Measurements from ENCODE around the gene TALDO1. TPM values are rescaled to one million over a fixed set of nuclear protein-coding genes. Genes with fewer than 3 reads are reported as not detected.

Gene TALDO1
- polyA plus RNA-seq, 1 donor from 2014 or later, result 156 TPM

GRCh38 chr11:706439-706956 lies 40.8 kb upstream of the TALDO1 start:
- Histone ChIP-seq H3K79me2 (replicated peaks; ENCODE audit: insufficient read depth, low read length) (no peaks in the 10 kb centered on the region), H4K20me1 (ENCODE audit: insufficient read depth) (no peaks in the 10 kb centered on the region), H3K9ac (ENCODE audit: low read length) (no peak overlapping the region), H3K9me3 (ENCODE audit: low read length) (no peaks in the 10 kb centered on the region), H3K4me3 (ENCODE audit: low read length) (no peak overlapping the region), H2AFZ (ENCODE audit: low read depth, low read length) (no peak overlapping the region), H3K27me3 (ENCODE audit: insufficient read depth, low read depth, low read length) (peaks cover 13% of the 10 kb centered on the region), H3K9me2 (ENCODE audit: insufficient read depth, low read length) (no peaks in the 10 kb centered on the region), H3K27ac (ENCODE audit: low read length) (no peak overlapping the region), H3K36me3 (ENCODE audit: insufficient read depth, low read length) (no peaks in the 10 kb centered on the region), H3K4me2 (ENCODE audit: low read length) (no peak overlapping the region), H3F3A (ENCODE audit: insufficient read depth, low read length, poor library complexity, severe bottlenecking) (no peaks in the 10 kb centered on the region)
- TF ChIP-seq TAF1 (IDR thresholded peaks at IDR 0.05; ENCODE audit: low read depth), result no peak
- TF ChIP-seq EZH2 (IDR thresholded peaks at IDR 0.05; ENCODE audit: borderline replicate concordance, insufficient read depth, low read length, poor library complexity, severe bottlenecking), result no peak
- TF ChIP-seq REST (IDR thresholded peaks at IDR 0.05; ENCODE audit: borderline replicate concordance), result no peak
- no peak for TF ChIP-seq RAD21 (conservative IDR thresholded peaks at IDR 0.05)
- TF ChIP-seq MXI1 (conservative IDR thresholded peaks at IDR 0.05; ENCODE audit: poor library complexity, severe bottlenecking), result no peak

- H3F3A ChIP-seq (ENCODE audit: insufficient read depth, low read length, poor library complexity, severe bottlenecking), result no peaks in the 10 kb centered on the region
- H4K20me1 ChIP-seq (ENCODE audit: insufficient read depth), result no peaks in the 10 kb centered on the region
- no peak overlapping the region for H2AFZ ChIP-seq (ENCODE audit: low read depth, low read length)
- H3K4me2 ChIP-seq (ENCODE audit: low read length), result no peak overlapping the region
- TF ChIP-seq MXI1 (conservative IDR thresholded peaks at IDR 0.05; ENCODE audit: poor library complexity, severe bottlenecking), result no peak
- H3K4me3 ChIP-seq (ENCODE audit: low read length), result no peak overlapping the region
- peaks cover 13% of the 10 kb centered on the region for H3K27me3 ChIP-seq (ENCODE audit: insufficient read depth, low read depth, low read length)
- no peak overlapping the region for H3K9ac ChIP-seq (ENCODE audit: low read length)
- H3K9me2 ChIP-seq (ENCODE audit: insufficient read depth, low read length), result no peaks in the 10 kb centered on the region
- no peaks in the 10 kb centered on the region for H3K9me3 ChIP-seq (ENCODE audit: low read length)
- no peaks in the 10 kb centered on the region for H3K79me2 ChIP-seq (replicated peaks; ENCODE audit: insufficient read depth, low read length)
- no peaks in the 10 kb centered on the region for H3K36me3 ChIP-seq (ENCODE audit: insufficient read depth, low read length)
- H3K27ac ChIP-seq (ENCODE audit: low read length), result no peak overlapping the region
Measured at GRCh38 chr11:706957-707816, 40.1 kb upstream of the TALDO1 start.

GRCh38 chr11:707817-708420 lies 39.3 kb upstream of the TALDO1 start:
- H3F3A ChIP-seq (ENCODE audit: insufficient read depth, low read length, poor library complexity, severe bottlenecking), result no peaks in the 10 kb centered on the region
- H3K36me3 ChIP-seq (ENCODE audit: insufficient read depth, low read length), result no peaks in the 10 kb centered on the region
- no peak overlapping the region for H3K4me3 ChIP-seq (ENCODE audit: low read length)
- H4K20me1 ChIP-seq (ENCODE audit: insufficient read depth), result no peaks in the 10 kb centered on the region
- no peak overlapping the region for H3K4me2 ChIP-seq (ENCODE audit: low read length)
- no peaks in the 10 kb centered on the region for H3K79me2 ChIP-seq (replicated peaks; ENCODE audit: insufficient read depth, low read length)
- no peak overlapping the region for H3K9ac ChIP-seq (ENCODE audit: low read length)
- no peaks in the 10 kb centered on the region for H3K9me3 ChIP-seq (ENCODE audit: low read length)
- peaks cover 13% of the 10 kb centered on the region for H3K27me3 ChIP-seq (ENCODE audit: insufficient read depth, low read depth, low read length)
- no peak overlapping the region for H3K27ac ChIP-seq (ENCODE audit: low read length)
- no peaks in the 10 kb centered on the region for H3K9me2 ChIP-seq (ENCODE audit: insufficient read depth, low read length)
- TF ChIP-seq TAF1 (IDR thresholded peaks at IDR 0.05; ENCODE audit: low read depth) (no peak), POLR2AphosphoS5 (IDR thresholded peaks at IDR 0.05) (no peak), EZH2 (IDR thresholded peaks at IDR 0.05; ENCODE audit: borderline replicate concordance, insufficient read depth, low read length, poor library complexity, severe bottlenecking) (no peak), SMC3 (conservative IDR thresholded peaks at IDR 0.05; ENCODE audit: poor library complexity) (no peak), MXI1 (conservative IDR thresholded peaks at IDR 0.05; ENCODE audit: poor library complexity, severe bottlenecking) (no peak), EP300 (conservative IDR thresholded peaks at IDR 0.05; ENCODE audit: poor library complexity, severe bottlenecking) (no peak)
- H2AFZ ChIP-seq (ENCODE audit: low read depth, low read length), result no peak overlapping the region

Data from neural cell (in vitro differentiated cells).